GM12878 (cell line): ENCODE measurements around the gene MARCKSL1. TPM values are rescaled to one million over a fixed set of nuclear protein-coding genes. Genes with fewer than 3 reads are reported as not detected.

Source experiments
- ATF7 ChIP-seq: fragments of 450-650 bp; IDR thresholded peaks from 2 replicates; pipeline ENCODE4 v1.6.1; 2016; ENCODE audit warnings: low read depth, mild to moderate bottlenecking
- BHLHE40 ChIP-seq, 2 experiments: fragments of 450-650 bp in 1 of 2; IDR thresholded peaks; 2 replicates each; pipeline ENCODE4 v1.6.1; 2011 to 2017; ENCODE audit warnings: low read depth in 2 of 2, borderline replicate concordance in 1 of 2, improper control_type of control experiment in 1 of 2, low read length in 1 of 2, mild to moderate bottlenecking in 1 of 2
- CHD2 ChIP-seq: IDR thresholded peaks from 2 replicates; pipeline ENCODE4 v1.6.1; 2011; ENCODE audit warnings: low read depth, low read length, improper control_type of control experiment, borderline replicate concordance
- EP300 ChIP-seq, 2 experiments: fragments of 150-350 bp in 1 of 2; IDR thresholded peaks; 2 replicates each; pipeline ENCODE4 v1.6.1; 2011 to 2012; ENCODE audit warnings: low read depth in 2 of 2, low read length in 2 of 2, borderline replicate concordance in 1 of 2, improper control_type of control experiment in 1 of 2, inconsistent platforms in 1 of 2; ENCODE audit not compliant: control insufficient read depth in 1 of 2
- IKZF2 ChIP-seq, 2 experiments: fragments of 450-650 bp; IDR thresholded peaks; 2 replicates each; pipeline ENCODE4 v1.6.1; 2017; ENCODE audit warnings: mild to moderate bottlenecking in 2 of 2, moderate library complexity in 2 of 2
- MTA2 ChIP-seq: fragments of 450-650 bp; IDR thresholded peaks from 2 replicates; pipeline ENCODE4 v1.6.1; 2016; ENCODE audit warnings: low read depth, mild to moderate bottlenecking, moderate library complexity
- MXI1 ChIP-seq: fragments of 150-350 bp; IDR thresholded peaks from 2 replicates; pipeline ENCODE4 v1.6.1; 2011; ENCODE audit warnings: low read depth, mild to moderate bottlenecking, inconsistent platforms, low read length, improper control_type of control experiment
- NFYB ChIP-seq: IDR thresholded peaks from 2 replicates; pipeline ENCODE4 v1.6.1; 2011; ENCODE audit warnings: low read depth, mild to moderate bottlenecking, low read length, improper control_type of control experiment, moderate library complexity; ENCODE audit not compliant: insufficient read depth
- NR2C2 ChIP-seq: IDR thresholded peaks from 2 replicates; pipeline ENCODE4 v1.6.1; 2011; ENCODE audit warnings: borderline replicate concordance, low read depth; ENCODE audit not compliant: control insufficient read depth, insufficient read length
- NRF1 ChIP-seq: conservative IDR thresholded peaks from 2 replicates; pipeline ENCODE4 v1.6.1; 2011; ENCODE audit warnings: mild to moderate bottlenecking, low read depth, low read length, improper control_type of control experiment
- POLR2A ChIP-seq: IDR thresholded peaks from 2 replicates; pipeline ENCODE4 v1.6.1; 2011; ENCODE audit warnings: low read depth, mild to moderate bottlenecking, low read length
- RAD21 ChIP-seq: IDR thresholded peaks from 2 replicates; pipeline ENCODE4 v1.6.1; 2011; ENCODE audit warnings: mild to moderate bottlenecking, low read depth, low read length, moderate library complexity; ENCODE audit not compliant: insufficient read depth
- RB1 ChIP-seq: fragments of 450-650 bp; formaldehyde crosslinking; IDR thresholded peaks from 2 replicates; pipeline ENCODE4 v1.6.1; 2017; ENCODE audit warnings: mild to moderate bottlenecking, borderline replicate concordance
- TCF12 ChIP-seq: IDR thresholded peaks from 2 replicates; pipeline ENCODE4 v1.6.1; 2011; ENCODE audit warnings: low read depth, mild to moderate bottlenecking, low read length
- ZNF274 ChIP-seq: IDR thresholded peaks from one replicate; pipeline ENCODE4 v1.8.0; 2011; ENCODE audit not compliant: insufficient read length, insufficient read depth
- ZNF622 ChIP-seq: fragments of 450-650 bp; IDR thresholded peaks from 2 replicates; pipeline ENCODE4 v1.6.1; 2017; ENCODE audit warnings: mild to moderate bottlenecking, inconsistent platforms
- ZNF687 ChIP-seq: fragments of 450-650 bp; IDR thresholded peaks from 2 replicates; pipeline ENCODE4 v1.6.1; 2017; ENCODE audit warnings: mild to moderate bottlenecking, moderate library complexity
- polyA plus RNA-seq, 11 experiments: library from polyadenylated mRNA; depleted of rRNA in 4 of 11; unstranded in 6 of 11; stranded (reverse) in 5 of 11; fragments of >200 nt; fragmentation: Nextera tagmentation in 4 of 11; fragmentation: Illumina TruSeq in 1 of 11; extraction: Ambion mirVana in 4 of 11; extraction: Trizol in 1 of 11; gene quantifications; 1 replicate in 1 of 11; 2 replicates in 10 of 11; pipeline versions ENCODE4 v1.2.1 to v1.2.3, GENCODE V29; 2011 to 2016; ENCODE audit warnings: inconsistent platforms in 2 of 11, missing spikeins in 2 of 11, low read depth in 1 of 11
- total RNA-seq, 4 experiments: library from RNA; depleted of rRNA in 3 of 4; stranded (reverse); fragments of >200 nt in 3 of 4; fragmentation: Illumina TruSeq in 1 of 4; extraction: Trizol in 1 of 4; gene quantifications; 2 replicates each; pipeline versions ENCODE4 v1.2.1 to v1.2.3, GENCODE V29; 2013 to 2021
- TF ChIP-seq, protein P1 (sequence below): fragments of 450-650 bp; IDR thresholded peaks from 2 replicates; pipeline ENCODE4 v1.6.1; 2016; ENCODE audit warnings: mild to moderate bottlenecking
- TF ChIP-seq, protein P2 (sequence below): fragments of 150-350 bp; IDR thresholded peaks from 2 replicates; pipeline ENCODE4 v1.6.1; 2014; ENCODE audit warnings: mild to moderate bottlenecking, low read depth, low read length
- TF ChIP-seq, protein P3 (sequence below): IDR thresholded peaks from 2 replicates; pipeline ENCODE4 v1.6.1; 2012; ENCODE audit warnings: low read depth, low read length, improper control_type of control experiment

The MARCKSL1 gene
- total and polyA plus RNA-seq, 10 of the 15 experiments (the other 5 are each of a cell fraction or from before 2014, with no cell fraction given) = 14.5 to 225 (median 158) TPM

DNA sequence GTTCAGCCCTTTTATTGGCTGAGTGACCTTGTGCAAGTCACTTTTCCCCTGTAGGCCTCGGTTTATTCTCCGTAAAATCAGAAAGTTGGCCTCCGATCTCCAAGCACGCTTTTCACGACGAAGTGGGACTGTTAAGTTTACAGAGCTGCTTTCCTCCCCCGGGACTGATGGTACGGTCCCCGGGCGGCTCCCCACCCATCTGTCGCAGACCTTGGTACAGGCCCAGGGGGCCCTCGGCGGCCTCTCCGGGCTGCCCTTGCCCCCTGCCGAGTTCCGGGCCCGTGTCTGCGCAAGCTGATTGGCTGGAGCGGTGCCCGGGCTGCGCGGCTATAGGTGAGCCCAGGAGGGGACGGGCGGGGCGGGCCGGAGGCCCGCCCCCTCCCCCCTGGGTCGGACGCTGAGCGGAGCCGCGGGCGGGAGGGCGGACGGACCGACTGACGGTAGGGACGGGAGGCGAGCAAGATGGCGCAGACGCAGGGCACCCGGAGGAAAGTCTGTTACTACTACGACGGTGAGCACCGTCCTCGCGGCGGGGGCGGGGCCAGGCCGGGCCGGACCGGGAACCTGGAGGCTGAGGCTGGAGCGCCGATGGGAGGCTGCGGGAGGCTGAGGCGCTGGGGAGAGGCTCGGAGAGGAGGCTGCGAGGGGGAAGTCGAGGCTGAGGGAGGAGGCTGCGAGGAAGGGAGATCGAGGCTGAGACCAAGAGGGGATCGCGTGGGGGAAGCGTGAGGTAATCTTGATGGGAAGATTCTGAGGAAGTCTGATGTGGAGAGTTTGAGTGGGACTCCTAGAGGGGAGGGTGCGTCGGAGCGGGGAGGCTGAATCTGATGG is 44.1 kb downstream of the MARCKSL1 start, which contains the start of gene HDAC1 (continued):
- TF ChIP-seq ZNF687 (peak; percentile 87), BHLHE40 (IDR thresholded peaks at IDR 0.05; ENCODE audit: borderline replicate concordance in 1 of 2, low read depth in 2 of 2, low read length in 1 of 2) (peak; percentile 93 to 96), ZNF274 (no peak), RAD21 (no peak), NFYB (peak; percentile 93), CHD2 (peak; percentile 59), MTA2 (0 out of 2 replicates have a peak, but pooled peaks have one; percentile 21), NR2C2 (no peak), MXI1 (no peak), ATF7 (peak; percentile 98), ZNF622 (no peak), TCF12 (no peak), EP300 (IDR thresholded peaks at IDR 0.05; ENCODE audit: borderline replicate concordance in 1 of 2, control insufficient read depth in 1 of 2, low read depth in 2 of 2, low read length in 2 of 2) (peak in 1 of 2 experiments; percentile 34; a peak in 1 of 4 replicates), NRF1 (no peak), POLR2A (peak; percentile 94), IKZF2 (IDR thresholded peaks at IDR 0.05) (peak; percentile 58 to 74), RB1 (peak; percentile 26; the same call in 1 of the 2 replicates)
- TF ChIP-seq, protein P1, sequence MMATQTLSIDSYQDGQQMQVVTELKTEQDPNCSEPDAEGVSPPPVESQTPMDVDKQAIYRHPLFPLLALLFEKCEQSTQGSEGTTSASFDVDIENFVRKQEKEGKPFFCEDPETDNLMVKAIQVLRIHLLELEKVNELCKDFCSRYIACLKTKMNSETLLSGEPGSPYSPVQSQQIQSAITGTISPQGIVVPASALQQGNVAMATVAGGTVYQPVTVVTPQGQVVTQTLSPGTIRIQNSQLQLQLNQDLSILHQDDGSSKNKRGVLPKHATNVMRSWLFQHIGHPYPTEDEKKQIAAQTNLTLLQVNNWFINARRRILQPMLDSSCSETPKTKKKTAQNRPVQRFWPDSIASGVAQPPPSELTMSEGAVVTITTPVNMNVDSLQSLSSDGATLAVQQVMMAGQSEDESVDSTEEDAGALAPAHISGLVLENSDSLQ = 0 out of 2 replicates have a peak, but pooled peaks have one; percentile 11
- TF ChIP-seq, protein P2, sequence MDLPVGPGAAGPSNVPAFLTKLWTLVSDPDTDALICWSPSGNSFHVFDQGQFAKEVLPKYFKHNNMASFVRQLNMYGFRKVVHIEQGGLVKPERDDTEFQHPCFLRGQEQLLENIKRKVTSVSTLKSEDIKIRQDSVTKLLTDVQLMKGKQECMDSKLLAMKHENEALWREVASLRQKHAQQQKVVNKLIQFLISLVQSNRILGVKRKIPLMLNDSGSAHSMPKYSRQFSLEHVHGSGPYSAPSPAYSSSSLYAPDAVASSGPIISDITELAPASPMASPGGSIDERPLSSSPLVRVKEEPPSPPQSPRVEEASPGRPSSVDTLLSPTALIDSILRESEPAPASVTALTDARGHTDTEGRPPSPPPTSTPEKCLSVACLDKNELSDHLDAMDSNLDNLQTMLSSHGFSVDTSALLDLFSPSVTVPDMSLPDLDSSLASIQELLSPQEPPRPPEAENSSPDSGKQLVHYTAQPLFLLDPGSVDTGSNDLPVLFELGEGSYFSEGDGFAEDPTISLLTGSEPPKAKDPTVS = no peak
- TF ChIP-seq, protein P3, sequence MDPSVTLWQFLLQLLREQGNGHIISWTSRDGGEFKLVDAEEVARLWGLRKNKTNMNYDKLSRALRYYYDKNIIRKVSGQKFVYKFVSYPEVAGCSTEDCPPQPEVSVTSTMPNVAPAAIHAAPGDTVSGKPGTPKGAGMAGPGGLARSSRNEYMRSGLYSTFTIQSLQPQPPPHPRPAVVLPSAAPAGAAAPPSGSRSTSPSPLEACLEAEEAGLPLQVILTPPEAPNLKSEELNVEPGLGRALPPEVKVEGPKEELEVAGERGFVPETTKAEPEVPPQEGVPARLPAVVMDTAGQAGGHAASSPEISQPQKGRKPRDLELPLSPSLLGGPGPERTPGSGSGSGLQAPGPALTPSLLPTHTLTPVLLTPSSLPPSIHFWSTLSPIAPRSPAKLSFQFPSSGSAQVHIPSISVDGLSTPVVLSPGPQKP = peak; percentile 53; the same call in 1 of the 2 replicates
